ENCODE results near the gene SPNS2.

The SPNS2 gene

DNA sequence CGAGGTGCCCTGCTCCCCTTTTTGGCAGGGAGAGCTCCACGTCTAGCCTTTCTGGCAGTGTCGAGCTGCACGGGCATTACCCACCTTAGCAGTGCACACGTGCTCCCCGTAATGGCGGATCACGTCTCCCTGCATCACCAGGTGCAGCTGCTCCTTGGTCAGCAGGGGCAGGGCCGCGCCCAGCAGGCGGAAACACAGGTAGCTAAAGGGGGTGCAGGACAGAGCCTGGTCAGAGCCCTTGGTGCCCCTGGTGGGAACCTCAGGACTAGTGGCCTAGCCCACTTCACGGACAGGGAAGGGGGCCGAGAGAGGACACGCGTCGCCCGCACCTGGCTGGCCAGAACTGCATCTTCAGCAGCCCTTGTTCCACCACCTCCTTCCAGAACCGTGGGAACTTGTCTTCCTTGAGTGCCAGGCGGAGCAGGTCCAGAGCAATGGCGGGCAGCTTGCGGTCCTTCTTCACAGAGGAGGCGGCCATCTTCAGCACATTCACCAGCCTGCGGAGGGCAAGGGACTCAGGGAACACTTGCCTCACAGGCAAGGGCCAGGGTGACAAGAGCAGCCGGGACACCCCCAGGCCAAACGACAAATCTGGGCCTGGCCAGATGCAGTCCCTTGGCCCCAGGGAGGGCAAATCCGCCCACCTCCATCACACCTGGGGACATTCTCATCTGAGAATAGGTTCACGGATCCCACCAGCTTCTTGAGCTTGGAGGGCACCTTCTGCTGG, 53.3 kb downstream of the SPNS2 start:
- no peak for DNase-seq

DNA sequence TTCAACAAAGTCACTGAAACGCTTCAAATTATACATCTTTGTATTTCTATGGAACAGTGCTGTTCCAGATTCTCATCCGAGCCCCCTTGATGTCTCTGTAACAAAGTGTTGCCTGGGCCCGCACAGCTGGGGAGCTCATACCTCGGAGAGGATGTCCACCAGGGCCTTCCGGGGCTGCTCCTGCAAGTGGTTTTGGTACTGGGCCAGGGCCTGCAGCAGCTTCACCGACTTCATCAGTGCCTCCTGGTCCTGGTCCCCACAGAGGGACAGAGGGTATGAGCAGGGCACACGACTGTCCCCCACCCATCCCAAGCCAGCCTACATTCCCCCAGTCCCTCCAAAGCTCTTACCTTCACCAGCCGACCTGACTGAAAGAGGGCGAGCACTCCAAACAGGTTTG, 55.0 kb downstream of the SPNS2 start:
- DNase-seq: no peak

DNA sequence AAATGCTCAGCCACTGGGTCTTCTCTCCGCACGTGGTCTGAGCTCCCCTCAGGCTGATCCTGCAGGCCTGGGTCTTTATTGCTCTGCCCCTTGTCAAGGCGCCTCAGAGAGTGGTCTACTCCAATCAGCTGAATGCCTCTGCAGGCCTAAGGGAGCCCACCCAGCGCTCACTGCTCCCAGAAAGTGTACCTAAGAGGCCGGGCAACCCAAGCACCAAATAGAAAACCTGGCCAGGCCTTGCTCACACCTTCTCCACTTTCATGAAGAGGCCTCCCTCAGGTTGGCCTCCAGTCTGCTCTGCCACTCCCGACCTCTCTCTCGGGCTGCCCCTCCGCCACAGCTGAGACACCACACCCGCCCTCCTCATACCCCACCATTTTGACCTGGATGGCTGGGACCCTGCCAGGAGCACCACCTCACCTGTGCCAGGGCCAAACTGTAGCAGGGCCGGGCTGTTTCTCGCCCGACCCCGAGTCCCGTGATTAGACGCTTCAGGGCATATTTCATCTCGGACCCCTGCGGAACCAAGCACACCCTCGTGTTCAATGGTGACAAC, 55.8 kb downstream of the SPNS2 start:
- no peak for DNase-seq

DNA sequence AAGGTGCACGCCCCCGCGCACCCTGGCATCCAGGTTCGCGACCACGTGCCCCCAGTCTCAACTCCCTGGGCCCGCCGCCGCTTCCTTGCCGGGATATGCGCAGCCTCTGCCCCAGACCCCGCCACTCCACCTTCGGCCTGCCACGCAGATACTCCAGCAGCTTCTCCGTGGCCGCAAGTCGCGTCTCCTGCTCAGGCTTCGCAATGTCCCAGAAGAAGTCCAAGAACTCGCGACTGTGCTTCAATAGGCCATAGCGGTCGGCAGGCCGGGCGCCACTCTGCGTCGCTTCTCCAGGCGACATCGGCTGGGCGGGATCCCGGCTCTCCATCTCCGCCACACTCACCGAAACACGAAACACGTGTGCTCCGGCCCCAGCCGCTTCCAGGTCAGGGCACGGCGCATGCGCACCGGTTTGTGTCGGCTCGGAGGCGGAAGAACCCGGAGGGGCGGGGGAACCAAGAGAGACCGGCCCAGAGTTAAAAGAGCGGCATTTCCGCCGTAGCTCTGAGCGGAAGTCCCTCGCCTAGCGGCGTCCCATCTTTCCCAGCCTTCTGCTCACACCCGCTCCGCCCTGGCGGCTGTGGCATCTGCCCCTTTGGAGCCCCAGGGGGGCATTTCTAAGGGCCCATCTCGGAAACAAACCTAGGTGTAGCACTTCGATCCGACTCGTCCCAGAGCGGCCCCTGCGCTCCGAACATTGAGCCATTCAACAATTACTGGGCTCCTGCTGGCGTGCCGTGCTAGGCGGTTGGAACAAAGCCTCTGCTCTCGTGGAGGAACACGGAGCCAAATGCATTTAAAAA, 56.5 kb downstream of the SPNS2 start, which contains the start of gene MYBBP1A:
MYBBP1A (minus strand) TSS at position 388 of the 803 bp plus-strand sequence; CDS start at position 328, 60 bp downstream.
- peak; percentile 97 for DNase-seq

DNA sequence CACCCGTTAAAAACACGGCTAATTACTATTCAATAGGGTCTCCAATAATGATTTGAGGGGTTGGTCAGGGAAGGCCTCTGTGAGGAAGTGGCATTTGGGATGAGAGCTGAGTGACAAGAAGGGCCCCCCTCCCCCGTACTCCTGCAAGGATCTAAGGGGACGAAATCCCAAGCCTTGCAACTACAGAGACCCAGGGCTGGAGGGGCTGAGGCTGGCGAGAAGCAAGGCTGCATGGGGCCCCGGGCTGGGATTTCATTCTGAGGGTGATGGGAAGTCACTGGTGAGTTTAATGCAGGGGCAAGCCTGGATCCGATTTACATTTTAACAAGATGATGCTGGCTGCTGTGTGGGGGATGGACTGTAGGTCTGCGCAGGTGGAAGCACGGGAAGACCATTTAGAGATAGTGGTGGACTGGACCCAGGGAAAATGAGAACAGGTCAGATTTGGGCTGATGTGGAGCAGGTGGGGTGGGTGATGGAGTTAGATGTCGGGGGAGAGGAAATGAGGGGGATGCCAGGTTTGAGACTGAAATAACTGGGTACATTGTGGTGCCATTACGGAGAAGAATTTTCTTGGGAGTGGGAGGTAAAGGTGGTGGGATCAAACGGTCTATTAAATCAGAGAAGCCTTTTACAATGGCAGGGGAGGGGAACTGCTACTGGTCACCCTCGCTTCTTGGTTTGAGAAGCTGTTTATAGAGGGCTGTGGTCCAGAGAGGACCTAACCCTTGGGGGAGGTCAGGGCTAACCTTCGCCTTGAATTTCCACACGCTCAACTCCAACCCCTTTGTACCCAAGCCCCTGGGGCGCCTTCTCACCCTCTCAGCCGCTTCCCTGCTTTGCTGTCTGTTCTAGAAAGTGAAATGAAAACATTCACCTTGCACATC, 57.4 kb downstream of the SPNS2 start:
- no peak for DNase-seq

DNA sequence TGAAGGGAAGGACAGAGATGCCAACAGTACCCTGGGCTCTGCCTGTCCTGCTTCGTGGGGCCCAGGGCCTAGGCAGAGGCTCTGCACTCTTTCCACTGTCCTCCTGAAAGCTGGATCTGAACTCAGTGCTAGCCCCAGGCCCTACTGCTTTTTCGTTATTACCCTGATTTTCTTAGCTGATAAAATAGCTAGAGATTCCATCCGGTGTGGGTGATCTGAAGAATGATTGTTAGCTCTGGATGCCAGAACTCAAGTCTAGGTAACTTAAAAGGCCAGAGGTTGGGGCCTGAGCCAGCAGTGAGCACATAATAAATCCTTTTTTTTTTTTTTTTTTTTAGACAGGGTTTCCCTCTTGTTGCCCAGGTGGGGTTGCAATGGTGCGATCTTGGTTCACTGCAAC, 58.3 kb downstream of the SPNS2 start:
- DNase-seq: no peak

DNA sequence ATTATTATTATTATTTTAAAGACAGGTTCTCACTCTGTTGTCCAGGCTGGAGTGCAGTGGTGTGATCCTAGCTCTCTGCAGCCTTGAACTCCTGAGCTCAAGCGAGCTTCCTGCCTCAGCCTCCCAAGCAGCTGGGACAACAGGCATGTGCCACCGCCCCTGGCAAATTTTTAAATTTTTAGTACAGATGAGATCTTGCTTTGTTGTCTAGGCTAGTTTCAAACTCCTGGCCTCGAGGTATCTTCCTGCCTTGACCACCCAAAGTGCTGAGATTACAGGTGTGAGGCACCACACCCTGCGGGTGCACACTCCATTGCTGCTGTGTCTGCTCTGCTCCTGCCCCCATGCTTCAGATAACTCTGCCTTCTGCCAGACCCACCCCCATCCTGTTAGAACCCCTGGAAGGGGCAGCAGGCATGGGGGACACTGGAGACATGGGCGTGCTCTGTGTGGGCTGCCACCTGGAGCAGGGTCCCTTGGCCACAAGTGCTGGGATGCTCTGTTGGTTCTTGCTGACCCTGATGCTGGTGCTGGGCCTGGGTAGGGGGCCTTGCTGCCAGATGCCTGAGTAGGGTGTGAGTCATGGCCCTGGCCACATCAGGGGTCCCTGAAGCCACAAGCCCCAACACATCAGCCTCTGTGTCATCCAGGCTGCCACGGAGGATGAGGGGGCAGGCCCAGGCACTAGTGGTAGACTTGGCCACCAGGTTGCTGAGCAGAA, 59.1 kb downstream of the SPNS2 start:
- no peak for DNase-seq

DNA sequence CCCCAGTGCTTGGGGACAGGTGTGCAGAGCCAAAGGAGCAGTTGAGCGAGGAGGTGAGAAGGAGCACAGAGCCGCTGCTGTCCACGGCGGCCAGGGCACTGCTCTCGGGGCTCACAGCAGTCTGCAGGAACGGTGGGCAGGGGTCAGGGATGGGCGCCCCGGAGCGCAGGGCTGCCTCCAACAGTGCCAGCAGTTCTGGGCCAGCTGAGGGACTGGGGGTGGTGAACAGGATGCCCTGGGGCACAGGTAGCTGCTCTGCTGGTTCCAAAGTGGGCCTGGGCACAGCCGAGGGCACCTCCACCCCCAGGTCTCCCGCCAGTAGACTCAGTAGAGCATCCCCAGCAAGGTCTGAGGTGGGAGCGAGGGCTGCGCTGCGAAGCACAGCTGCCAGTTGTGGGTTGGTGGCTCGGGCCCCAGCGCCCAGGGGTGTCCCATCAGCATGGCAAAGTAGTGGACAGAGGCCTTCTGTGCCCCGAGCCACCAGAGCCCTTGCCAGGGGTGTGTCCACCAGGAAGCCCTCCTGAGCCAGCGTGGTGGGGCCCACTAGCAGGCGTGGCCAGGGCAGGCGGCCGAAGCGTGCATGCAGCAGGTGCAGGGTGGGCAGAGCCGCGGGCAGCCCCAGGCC, 59.8 kb downstream of the SPNS2 start:
- no peak for DNase-seq

DNA sequence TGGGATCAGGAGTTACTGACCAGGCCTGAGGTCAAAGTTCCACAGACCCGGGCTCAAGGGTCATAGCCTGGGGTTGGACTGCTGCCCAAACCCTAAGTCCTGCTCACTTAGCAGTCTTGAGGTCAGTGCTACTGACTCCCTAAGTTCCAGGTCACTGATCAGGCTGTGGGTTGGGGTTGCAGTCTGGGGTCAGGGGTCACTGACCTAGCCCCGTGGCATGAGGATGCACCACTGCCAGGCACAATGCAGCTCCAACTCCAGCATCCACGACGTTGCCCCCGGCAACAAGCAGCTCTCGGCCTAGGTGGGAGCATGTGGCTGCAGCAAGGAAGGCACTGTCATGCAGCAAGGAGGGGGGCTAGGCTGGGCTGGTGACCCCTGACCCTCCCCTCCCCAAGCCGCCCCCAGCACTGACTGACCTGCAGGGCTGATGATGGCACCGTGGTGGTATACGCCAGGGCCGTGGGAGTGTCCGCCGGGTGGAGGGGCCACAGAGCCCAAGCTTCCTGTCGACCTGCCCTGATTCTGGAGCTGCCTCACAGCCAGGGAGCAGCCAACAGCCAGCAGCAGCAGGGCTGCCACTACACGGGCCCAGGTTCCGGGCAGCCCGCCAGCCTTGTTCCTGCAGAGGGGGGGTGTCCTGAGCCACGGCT, 60.6 kb downstream of the SPNS2 start:
- DNase-seq: no peak

DNA sequence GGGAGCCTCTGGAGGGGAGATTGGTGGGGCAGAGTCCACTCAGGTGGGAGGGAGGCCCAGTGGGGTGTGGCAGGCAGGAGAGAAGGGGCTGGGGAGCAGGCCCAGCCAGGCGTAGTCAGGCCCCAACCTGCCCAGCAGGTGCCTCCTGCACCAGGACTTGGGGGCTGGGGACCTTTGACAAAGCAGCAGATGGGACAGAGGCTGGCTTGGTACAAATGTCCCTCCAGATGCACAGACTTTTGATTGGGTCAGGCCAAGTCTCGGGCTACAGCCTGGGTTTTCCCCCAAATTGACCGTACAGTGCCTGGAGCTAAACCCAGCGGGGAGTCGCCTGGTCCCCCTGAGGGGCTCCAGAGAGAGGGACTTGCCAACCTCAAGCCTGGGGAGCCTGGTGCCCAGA, 61.3 kb downstream of the SPNS2 start:
- no peak for DNase-seq

DNA sequence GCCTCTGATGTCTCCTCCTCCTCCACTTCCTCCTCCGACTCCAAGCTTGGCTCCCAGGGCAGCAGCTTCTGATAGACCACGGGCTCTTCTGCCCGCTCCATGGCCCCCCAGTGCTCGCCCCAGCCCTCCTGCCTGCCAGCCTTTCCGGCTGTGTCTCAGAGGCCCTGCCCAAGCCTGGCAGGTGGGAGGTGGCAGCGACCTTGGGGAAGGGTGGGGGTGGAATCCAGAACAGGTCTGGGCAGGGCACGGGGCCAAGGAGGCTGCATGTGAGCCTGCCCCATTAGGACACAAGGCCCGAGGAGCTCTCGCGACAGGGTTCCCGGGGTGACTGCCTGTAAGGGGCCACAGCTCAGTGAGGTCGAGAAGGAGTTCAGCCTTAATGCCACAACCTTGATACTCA, 61.7 kb downstream of the SPNS2 start, which contains the start of gene GGT6:
GGT6 (minus strand) TSS at position 157 of the 400 bp plus-strand sequence; CDS start at position 101, 56 bp downstream.
- DNase-seq: no peak

DNA sequence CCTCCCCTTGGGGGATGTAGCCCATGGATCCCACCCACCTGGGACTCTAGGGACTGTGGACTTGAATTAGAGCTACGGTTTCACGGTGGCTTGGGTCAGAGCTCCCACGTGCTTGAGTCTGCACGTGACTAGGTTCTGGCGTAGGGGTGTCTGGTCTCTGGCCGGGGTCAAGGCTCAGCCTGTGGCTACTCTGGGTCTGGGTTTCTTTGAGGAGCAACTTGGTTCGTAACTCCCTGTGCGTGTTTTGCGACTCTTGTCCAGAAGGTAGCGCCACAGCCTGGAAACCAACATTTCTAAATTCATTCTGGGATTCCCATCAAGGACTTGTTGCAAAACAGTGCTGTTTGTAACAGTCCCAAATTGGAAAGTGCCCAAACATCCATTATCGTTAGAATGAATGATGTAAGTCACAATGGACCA, 62.2 kb downstream of the SPNS2 start:
- DNase-seq: no peak

DNA sequence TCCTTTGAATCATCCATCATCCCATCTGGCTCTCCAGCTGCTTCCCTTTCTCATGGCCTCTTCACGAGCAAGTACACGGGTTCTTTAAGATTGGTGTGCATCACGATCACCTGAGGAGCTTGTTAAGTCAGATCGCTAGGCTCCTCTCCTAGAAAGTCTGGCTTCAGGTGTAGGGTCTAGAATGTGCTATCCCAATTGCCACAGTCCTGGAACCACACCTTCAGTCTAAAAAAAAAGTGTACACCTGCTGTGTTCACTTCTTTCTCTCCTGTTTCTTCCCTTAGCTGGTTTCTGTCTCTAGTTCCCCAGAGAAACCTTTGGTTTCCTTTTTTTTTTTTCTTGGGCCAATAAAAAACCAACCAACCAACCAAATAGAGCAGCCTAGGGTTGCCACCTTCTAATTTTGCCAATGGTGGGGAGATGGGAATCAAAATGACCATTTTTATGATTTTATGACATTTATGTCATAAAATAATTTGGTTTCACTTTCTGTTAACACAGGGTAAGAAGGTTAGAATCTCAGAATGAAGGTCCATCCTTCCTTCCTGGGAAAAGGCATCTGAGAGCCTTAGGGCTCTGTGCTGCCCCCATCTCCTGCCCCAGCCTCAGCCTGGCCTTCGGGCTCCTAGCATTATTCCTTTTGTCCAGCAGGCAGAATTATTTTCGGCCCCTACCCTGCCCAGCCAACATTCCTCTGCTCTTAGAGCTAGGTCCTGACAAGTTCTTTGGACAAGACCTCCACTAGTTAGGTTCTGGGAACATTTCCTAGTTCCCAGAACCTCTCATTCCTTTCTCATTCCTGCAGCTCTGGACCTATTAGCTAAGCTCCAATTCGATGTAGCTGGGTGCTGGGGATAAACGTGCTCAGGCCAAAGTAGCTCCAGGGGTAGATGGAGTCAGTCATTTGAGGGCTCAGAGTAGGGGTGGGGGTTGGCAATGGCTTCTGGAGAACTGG, 63.6 kb downstream of the SPNS2 start:
- peak; percentile 26 for DNase-seq

DNA sequence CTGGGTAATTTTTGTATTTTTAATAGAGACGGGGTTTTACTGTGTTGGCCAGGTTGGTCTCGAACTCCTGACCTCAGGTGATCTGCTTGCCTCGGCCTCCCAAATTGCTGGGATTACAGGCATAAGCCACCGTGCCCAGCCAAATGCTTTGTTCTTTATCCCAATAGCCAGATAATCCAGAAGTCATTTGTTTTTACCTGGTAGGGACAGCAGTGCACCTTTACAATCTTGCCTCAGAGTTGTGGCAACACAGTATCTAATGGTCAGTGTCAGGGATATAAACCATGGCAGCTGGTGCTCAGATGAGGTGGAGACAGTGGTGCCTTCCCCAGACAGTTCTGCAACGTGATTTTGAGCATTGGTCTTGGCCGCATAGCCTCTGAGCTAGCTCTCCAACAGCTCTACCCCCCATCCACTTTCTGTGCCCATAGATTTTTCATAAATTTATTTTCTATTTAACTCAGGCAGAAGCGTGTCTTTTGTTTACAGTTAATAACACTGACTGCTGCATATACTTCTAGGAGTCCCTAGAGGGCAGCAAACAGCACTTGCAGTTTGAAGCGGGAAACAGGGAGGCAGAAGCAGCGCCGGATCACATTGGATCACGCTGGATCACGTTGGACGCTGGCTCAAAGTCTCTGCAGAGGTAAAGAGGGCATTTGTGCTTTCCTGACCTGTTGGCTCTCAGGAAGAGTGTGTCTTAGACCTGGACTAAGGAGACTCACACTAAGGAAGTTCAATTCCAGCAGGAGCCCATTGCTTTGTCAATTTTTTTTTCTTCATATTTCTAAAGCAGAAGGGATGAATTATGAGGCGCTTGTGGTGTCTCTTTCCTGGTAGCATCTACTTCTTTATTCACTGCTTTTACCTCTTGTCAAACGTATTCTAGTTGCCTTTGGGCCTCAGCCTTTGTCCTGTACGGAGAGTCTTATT, 66.8 kb downstream of the SPNS2 start:
- peak; percentile 73 for DNase-seq

DNA sequence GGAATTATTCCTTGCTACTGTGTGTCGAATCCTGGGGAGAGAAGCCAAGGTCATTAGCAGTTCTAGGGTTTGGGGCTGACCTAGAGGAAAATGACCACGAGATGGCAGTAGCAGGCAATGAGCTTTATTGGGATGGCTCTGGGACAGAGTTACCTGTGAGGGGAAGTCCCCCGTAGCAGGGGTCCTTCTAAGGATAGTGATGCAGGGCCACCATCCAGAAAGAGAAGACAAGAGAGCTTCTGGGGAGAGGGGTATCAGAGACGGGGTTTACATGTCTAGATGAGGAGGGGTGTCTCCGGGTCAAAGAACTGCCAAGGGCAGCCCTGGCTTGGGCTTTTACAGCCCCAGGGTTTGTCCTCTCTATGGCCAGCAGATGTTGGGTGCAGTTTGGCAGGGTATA, 68.1 kb downstream of the SPNS2 start:
- DNase-seq: peak; percentile 53

DNA sequence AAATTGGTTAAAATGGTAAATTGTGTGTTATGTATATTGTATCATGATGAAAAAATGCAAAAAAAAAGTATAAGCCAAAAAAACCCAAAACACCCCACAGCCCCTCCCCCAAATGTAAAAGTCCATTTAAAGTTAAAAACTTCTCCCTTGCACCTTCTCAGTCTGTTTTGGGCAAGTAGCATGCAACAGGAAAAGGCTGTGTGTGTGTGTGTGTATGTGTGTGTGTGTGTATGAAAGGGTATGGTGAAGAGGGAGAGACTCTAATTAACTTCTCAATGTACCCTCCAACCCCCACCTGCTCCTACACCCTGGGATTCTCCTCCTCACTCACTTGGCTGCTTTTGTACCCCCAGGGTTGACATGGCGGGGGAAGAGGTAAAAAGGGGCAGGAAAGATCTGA, 70.9 kb downstream of the SPNS2 start:
- DNase-seq: no peak

DNA sequence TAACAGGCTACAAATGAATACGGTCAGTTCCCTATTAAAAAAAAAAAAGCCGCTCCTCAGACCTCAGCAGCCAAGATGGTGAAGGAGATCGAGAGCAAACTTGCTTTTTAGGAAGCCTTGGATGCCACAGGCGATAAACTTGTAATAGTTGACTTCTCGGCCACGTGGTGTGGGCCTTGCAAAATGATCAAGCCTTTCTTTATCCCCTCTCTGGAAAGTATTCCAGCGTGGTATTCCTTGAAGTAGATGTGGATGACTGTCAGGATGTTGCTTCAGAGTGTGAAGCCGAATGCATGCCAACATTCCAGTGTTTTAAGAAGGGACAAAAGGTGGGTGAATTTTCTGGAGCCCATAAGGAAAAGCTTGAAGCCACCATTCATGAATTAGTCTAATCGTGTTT, 73.5 kb downstream of the SPNS2 start:
- no peak for DNase-seq

DNA sequence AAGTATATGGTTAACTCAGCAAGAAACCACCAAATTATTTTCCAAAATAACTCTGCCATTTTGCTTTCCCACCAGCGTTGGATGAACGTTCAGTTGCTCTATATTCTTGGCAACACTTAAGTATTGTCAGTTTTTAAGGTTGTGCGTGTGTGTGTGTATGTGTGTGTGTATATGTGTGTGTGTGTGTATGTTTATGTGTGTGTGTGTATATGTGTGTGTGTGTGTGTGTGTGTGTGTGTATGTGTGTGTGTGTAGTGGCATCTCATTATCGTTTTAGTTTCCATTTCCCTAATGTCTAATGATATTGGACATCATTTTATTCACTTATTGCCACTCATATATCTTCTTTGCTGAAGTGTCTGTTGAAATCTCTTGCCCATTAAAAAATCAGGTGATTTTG, 74.4 kb downstream of the SPNS2 start:
- no peak for DNase-seq

DNA sequence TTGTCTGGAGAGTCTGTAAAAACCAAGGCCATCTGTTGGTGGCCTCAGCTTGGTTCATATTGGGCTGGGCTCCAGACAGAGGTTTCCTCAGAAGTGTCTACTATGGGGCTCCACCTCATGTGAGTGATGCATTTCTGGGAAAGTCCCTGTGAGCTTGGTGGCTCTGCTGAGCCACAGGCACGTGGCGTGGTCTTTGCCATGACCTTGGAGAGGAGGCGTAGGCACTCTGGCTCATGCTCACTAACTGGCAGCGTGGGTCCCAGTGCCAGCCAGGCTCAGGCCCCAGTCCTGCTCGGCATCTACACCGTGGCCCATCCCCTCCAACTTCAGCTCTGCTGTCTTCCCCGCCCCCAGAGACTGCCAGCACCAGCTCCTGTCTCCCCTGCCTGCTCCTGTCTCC, 75.0 kb downstream of the SPNS2 start:
- peak; percentile 67 for DNase-seq

All from RPMI8226 (cell line).